HepG2 (cell line): ENCODE data around the gene CNR2. TPM values are rescaled to one million over a fixed set of nuclear protein-coding genes. Genes with fewer than 3 reads are reported as not detected.
A peak's percentile ranks its signal among the peaks of the same experiment; 100 is the strongest.

ENCODE experiments used
- EP300 ChIP-seq, 3 experiments: sonication (generic) in 1 of 3; formaldehyde crosslinking in 1 of 3; IDR thresholded peaks; 2 replicates each; pipeline versions ENCODE4 v1.5.1 to v1.6.1; 2011 to 2020; ENCODE audit warnings: low read depth in 2 of 3, low read length in 2 of 3, borderline replicate concordance in 1 of 3, improper control_type of control experiment in 1 of 3, mild to moderate bottlenecking in 1 of 3, missing genetic modification reagents in 1 of 3, moderate library complexity in 1 of 3
- FOSL2 ChIP-seq: sonication (generic); formaldehyde crosslinking; IDR thresholded peaks from 2 replicates; pipeline ENCODE4 v1.4.0; 2020; ENCODE audit warnings: missing genetic modification reagents
- MED8 ChIP-seq: sonication (generic); formaldehyde crosslinking; IDR thresholded peaks from 2 replicates; pipeline ENCODE4 v1.8.1; 2023; ENCODE audit warnings: mild to moderate bottlenecking, missing genetic modification reagents; ENCODE audit not compliant: insufficient replicate concordance
- MTA3 ChIP-seq: sonication (generic); formaldehyde crosslinking; IDR thresholded peaks from 2 replicates; pipeline ENCODE4 v1.4.0; 2020; ENCODE audit warnings: missing genetic modification reagents
- RFXANK ChIP-seq: IDR thresholded peaks from 2 replicates; pipeline ENCODE4 v1.6.1; 2016
- TARDBP ChIP-seq: sonication (generic); formaldehyde crosslinking; IDR thresholded peaks from 2 replicates; pipeline ENCODE4 v1.8.0; 2022; ENCODE audit warnings: mild to moderate bottlenecking, missing genetic modification reagents
- TRAFD1 ChIP-seq: sonication (generic); formaldehyde crosslinking; IDR thresholded peaks from 2 replicates; pipeline ENCODE4 v1.5.1; 2020; ENCODE audit warnings: missing genetic modification reagents, mild to moderate bottlenecking, borderline replicate concordance
- ZFAT ChIP-seq: sonication (generic); formaldehyde crosslinking; conservative IDR thresholded peaks from 2 replicates; pipeline ENCODE4 v1.8.1; 2023; ENCODE audit warnings: missing genetic modification reagents, inconsistent platforms
- ZNF101 ChIP-seq: sonication (generic); formaldehyde crosslinking; IDR thresholded peaks from 2 replicates; pipeline ENCODE4 v1.4.0; 2020; ENCODE audit warnings: mild to moderate bottlenecking, low read depth, missing genetic modification reagents, borderline replicate concordance
- ZNF142 ChIP-seq: sonication (generic); formaldehyde crosslinking; IDR thresholded peaks from 2 replicates; pipeline ENCODE4 v1.4.0; 2020; ENCODE audit warnings: missing genetic modification reagents
- polyA plus RNA-seq, 8 experiments: library from polyadenylated mRNA; depleted of rRNA in 3 of 8; stranded (reverse) in 7 of 8; unstranded in 1 of 8; fragments of >200 nt; fragmentation: Illumina TruSeq in 4 of 8; extraction: Trizol in 4 of 8; gene quantifications; 2 replicates each; pipeline versions ENCODE4 v1.2.1 to v1.2.3, GENCODE V29; 2011 to 2016; ENCODE audit warnings: low read depth in 4 of 8, missing spikeins in 1 of 8, mixed read lengths in 1 of 8; ENCODE audit not compliant: insufficient read depth in 1 of 8
- total RNA-seq, 5 experiments: library from RNA; depleted of rRNA; stranded (reverse); fragments of >200 nt; fragmentation: Illumina TruSeq; extraction: Trizol; gene quantifications; 2 replicates each; pipeline ENCODE4 v1.2.3, GENCODE V29; 2016; ENCODE audit warnings: low read depth in 1 of 5
- TF ChIP-seq, protein P1 (sequence below): IDR thresholded peaks from 2 replicates; pipeline ENCODE4 v1.6.1; 2016; ENCODE audit warnings: missing biosample characterization, missing genetic modification reagents, low read depth
- TF ChIP-seq, protein P2 (sequence below): sonication (generic); formaldehyde crosslinking; IDR thresholded peaks from 2 replicates; pipeline ENCODE4 v1.5.0; 2020; ENCODE audit warnings: mild to moderate bottlenecking, missing genetic modification reagents

CNR2 gene
- total and polyA plus RNA-seq, 2 of the 13 experiments (the other 11 are each of a cell fraction or from before 2014, with no cell fraction given) = not detected

DNA sequence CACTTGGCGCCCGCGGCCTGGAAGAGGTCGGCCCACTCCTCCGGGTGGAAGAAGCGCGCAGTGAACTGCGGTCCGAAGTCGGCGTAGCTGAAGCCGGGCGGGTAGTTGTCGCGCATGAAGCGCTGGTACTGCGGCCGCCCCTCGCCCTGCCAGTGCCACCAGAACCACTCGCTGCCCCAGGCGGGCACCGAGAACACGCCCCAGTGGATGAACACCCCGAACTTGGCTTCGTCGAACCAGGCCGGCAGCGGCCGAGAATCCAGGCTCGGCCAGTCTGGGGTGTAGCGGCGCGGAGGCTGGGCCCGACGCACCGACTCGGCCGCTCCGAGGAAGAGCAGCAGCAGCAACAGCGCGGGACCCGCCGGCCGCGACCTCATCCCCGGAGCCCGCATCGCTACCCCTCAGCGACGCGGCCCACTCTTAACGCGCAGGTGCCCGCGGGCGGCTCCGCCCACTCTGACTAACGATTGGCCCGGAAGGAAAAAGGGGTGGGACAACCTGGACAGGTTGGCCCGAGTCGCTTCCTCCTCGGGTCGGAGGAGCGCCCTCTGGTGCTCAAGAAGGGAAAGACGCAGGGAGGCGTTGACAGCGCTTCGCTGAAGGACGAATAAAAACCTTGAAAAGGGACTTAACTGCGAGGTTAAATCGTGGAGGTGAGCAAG lies 45.1 kb downstream of the CNR2 start, which contains the start of gene FUCA1 (continued):
- TF ChIP-seq TRAFD1 (CRISPR knock-in tag) (0 out of 2 replicates have a peak, but pooled peaks have one; percentile 49), FOSL2 (CRISPR knock-in tag) (peak; percentile 51; the same call in 1 of the 2 replicates), MTA3 (CRISPR knock-in tag) (no peak), MED8 (peak; percentile 72), ZNF142 (CRISPR knock-in tag) (no peak), TARDBP (CRISPR knock-in tag) (peak; percentile 20; the same call in 1 of the 2 replicates), ZFAT (CRISPR knock-in tag) (no peak), ZNF101 (no peak), RFXANK (no peak), EP300 (IDR thresholded peaks at IDR 0.05; ENCODE audit: low read depth in 2 of 2, low read length in 2 of 2) (no peak), EP300 (CRISPR knock-in tag; IDR thresholded peaks at IDR 0.05; ENCODE audit: borderline replicate concordance) (no peak)
- TF ChIP-seq, protein P1, sequence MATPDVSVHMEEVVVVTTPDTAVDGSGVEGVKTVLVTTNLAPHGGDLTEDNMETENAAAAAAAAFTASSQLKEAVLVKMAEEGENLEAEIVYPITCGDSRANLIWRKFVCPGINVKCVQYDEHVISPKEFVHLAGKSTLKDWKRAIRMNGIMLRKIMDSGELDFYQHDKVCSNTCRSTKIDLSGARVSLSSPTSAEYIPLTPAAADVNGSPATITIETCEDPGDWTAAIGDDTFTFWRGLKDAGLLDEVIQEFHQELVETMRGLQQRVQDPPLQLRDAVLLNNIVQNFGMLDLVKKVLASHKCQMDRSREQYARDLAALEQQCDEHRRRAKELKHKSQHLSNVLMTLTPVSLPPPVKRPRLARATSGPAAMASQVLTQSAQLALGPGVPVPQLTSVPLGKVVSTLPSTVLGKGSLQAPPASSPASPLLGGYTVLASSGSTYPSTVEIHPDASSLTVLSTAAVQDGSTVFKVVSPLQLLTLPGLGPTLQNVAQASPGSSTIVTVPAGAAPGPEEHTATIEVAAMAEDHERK (CRISPR knock-in tag) = no peak
- TF ChIP-seq, protein P2, sequence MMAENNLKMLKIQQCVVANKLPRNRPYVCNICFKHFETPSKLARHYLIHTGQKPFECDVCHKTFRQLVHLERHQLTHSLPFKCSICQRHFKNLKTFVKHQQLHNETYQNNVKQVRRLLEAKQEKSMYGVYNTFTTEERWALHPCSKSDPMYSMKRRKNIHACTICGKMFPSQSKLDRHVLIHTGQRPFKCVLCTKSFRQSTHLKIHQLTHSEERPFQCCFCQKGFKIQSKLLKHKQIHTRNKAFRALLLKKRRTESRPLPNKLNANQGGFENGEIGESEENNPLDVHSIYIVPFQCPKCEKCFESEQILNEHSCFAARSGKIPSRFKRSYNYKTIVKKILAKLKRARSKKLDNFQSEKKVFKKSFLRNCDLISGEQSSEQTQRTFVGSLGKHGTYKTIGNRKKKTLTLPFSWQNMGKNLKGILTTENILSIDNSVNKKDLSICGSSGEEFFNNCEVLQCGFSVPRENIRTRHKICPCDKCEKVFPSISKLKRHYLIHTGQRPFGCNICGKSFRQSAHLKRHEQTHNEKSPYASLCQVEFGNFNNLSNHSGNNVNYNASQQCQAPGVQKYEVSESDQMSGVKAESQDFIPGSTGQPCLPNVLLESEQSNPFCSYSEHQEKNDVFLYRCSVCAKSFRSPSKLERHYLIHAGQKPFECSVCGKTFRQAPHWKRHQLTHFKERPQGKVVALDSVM = peak; percentile 39; the same call in 1 of the 2 replicates
